Sciatic nerve (tissue), 2 donors: Measurements from ENCODE around the gene TAS2R30. TPM values are rescaled to one million over a fixed set of nuclear protein-coding genes. Genes with fewer than 3 reads are reported as not detected.

Experiments used
- ATAC-seq: fragments of 200-7000 bp; cut with Tn5 transposase; one replicate; pipeline ENCODE4 v1.9.1; 2020; ENCODE audit warnings: mild to moderate bottlenecking, moderate library complexity
- DNase-seq: peaks from one replicate; pipeline ENCODE4 v3.0.0-alpha.2; 2020; ENCODE audit warnings: low spot score
- intact Hi-C: fragments of 100-400 bp; cut with DNase I; formaldehyde crosslinking; loops from one replicate; pipeline ENCODE4 v1.14.2; 2022
- total RNA-seq: library from RNA; stranded (reverse); fragmentation: NEBNext Ultra II Directional; extraction: Animal tissue kit (Norgen Biotek cat#: 25700); gene quantifications from one replicate; pipeline ENCODE4 v1.2.1, GENCODE V29; 2021
- donor health status: DM: no; HTN: no; CAD: no.
- donor health status: DM: no; HTN: no; CAD: no.

Gene TAS2R30, protein sequence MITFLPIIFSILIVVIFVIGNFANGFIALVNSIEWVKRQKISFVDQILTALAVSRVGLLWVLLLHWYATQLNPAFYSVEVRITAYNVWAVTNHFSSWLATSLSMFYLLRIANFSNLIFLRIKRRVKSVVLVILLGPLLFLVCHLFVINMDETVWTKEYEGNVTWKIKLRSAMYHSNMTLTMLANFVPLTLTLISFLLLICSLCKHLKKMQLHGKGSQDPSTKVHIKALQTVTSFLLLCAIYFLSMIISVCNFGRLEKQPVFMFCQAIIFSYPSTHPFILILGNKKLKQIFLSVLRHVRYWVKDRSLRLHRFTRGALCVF
- 8.1 TPM for total RNA-seq

DNA sequence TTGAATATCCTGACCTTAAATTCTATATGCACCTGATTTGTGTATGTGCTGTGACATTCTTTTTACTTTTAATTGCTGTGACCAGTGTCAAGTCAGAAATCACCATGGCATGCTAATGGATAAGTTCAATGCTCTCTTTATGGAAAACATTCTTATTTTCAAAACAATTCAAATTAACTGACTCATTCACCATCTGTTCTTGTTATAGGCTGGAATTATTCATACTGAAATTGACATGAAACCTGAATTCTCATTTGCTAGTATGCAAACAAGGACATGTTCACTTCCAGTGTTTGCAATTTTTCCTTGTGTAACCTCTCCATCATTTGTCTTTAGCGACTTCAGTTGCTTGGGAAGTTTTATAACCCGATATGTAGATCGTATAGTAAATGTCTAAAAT is at the start of gene TAS2R30:
TSS of gene TAS2R30 (minus strand) at position 340 of the 400 bp plus-strand sequence. CDS start 400 bp downstream, outside the sequence.
- DNase-seq (no peak), ATAC-seq (no peak)
- intact Hi-C loops: no loop called here

DNA sequence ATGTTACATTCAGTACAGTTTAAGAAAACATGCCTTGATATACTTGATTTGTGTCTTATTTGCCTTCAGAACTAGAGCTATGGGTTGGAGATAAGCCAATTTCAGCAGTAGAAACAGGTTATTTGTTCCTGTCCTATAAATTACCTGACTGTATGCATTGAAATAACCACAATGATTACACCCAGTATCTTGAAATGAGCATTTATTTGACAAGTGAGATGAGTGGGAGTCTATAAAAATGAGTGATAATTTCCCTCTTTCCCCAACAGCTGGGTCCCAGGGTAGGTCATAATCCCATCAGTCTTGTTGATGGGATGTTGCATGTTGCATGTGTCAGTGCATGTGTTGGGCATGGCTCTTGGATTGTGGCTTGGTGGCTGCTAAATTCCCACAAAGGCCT is 48.6 kb upstream of the TAS2R30 start:
- no peak for DNase-seq
- no peak for ATAC-seq
- intact Hi-C loops: no loop called here

DNA sequence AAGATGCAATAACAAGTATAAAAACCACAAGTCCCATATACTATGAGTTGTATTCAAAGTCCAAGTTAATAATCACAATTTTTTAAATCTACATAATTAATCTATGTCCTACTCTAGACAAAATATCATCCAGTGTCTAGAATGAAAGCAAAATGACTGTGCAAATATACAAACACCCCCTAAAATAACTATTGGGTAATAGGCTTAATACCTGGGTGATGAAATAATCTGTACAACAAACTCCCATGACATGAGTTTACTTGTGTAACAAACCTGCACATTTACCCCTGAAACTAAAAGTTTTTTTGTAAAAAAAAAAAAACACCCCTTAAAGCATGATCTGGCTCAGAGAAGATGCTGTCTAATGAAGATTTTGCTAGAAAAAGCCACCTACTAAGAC is 48.1 kb upstream of the TAS2R30 start:
- DNase-seq (no peak), ATAC-seq (no peak)
- intact Hi-C loops: no loop called here

DNA sequence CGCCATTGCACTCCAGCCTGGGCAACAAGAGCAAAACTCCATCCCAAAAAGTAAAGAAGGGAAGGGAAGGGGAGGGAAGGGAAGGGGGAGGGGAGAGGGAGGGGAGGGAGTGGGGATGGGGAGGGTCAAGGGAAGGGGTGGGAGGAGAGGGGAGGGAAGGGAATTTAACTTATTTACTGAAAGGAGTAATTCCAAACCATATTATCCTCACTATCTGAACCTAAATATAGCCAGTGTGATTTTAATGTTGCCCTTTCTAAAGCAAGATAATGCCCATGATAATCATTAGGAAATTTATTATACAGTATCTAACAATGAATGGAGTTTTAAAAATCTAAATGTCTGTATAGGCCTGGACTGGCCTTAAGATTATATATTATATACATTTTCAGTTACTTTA is 43.8 kb upstream of the TAS2R30 start:
- intact Hi-C loops: no loop called here
- DNase-seq: no peak
- ATAC-seq: no peak

DNA sequence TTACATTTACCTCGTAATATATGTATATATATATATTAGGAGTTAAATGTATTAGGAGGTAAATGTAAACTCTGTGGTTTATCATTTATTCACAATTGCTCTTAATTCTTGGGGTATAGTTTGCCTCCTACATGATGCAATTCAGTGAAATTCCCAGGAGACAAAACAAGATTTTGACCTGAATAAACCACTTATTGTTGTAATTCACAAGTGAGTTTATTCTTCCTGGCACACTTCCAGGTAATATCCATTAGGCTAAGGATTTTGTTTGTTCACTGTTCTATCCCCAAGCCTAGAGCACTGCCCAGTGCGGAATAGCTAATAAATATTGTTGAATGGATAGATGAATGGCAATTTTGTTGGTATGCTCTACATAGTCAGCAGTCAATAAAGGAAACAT is 39.6 kb upstream of the TAS2R30 start:
- DNase-seq (no peak), ATAC-seq (no peak)
- intact Hi-C loops: no loop called here

DNA sequence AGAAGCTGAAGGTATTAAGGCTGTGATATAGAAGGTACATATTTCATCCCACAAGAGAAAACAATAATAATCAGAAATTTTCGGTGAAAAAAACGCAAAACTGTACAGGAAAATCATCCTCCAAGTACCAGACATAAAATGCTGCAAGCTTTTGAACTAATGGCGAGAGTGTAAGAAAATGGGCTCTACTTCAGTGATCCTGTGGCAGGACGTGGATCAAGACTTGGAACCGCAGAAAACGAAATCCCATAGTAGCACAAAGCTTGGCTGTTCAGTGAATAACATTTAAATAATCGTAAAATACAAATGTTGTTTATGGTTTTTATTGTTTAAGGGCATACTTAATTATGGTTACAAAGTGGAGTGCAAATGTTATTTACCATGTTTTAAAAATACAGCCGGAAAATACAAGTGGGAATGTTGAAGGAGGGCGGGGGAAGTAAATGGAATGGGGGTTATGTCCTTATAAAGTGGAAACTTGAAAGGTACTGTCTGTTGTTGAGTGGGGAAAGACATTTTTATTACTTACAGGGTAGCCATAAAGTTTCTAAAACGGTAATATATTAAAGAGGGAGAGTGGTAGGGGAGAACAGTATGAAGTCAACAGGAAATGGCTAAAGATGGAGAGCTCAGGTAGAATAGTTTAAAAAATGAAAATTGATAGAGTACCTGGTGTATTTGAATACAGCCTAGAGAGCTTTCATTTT is 37.7 kb upstream of the TAS2R30 start:
- ATAC-seq (no peak), DNase-seq (no peak)
- intact Hi-C loops: no loop called here

DNA sequence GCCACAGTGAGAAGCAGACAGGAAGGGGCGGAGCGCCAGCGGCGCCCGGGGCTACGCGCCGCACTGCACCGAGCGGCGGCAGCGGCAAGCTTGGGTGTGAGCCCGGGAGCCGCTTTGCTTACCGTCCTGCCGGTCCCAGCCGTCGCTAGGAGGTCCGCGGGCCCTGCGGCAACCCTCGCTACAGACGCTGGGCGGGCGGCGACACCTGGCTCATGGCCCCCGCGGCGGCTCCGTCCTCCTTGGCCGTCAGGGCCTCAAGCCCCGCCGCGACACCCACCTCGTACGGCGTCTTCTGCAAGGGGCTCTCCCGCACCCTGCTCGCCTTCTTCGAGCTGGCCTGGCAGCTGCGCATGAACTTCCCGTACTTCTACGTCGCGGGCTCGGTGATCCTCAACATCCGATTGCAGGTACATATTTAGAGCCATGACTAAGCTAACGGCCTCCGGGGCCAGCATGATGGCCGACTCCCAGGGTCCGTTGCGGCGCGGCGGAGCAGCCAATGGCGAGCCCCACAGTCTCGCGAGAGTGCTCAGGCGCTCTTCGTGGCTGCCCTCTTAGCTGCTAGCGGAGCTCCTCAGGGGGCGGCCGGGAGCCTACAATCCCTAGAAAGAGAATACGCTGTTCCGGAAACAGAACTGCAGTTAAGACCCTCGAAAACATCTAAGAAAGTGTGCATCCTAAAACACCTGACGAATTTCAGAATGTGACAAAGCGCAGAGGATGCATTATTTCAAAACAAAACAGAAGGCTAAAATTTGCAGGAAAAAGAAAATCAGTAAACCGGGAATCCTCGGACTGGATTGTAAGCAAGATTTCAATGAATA is 36.9 kb upstream of the TAS2R30 start, which contains the start of gene SMIM10L1:
TSS of gene SMIM10L1 (plus strand) at position 50 of the 824 bp plus-strand sequence. CDS start at position 213, 163 bp downstream.
- intact Hi-C loops: no loop called here
- peak; percentile 100 for ATAC-seq
- peak; percentile 94 for DNase-seq

DNA sequence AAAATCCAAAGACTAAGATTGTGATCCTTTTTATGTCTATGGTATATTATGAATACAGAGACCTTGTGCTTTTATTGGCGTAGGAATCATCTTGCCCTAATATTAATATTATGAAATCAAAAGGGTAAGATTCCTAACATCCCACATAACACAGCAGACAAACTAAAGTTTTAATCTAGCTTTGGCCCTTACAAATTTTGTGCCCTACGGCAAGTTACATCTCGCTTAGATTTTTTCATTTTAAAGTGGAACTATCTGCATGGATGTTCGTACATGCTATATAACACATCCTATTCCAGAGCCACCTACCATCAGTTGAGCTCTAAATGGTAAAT is 36.3 kb upstream of the TAS2R30 start:
- intact Hi-C loops: no loop called here
- ATAC-seq: no peak
- DNase-seq: no peak

DNA sequence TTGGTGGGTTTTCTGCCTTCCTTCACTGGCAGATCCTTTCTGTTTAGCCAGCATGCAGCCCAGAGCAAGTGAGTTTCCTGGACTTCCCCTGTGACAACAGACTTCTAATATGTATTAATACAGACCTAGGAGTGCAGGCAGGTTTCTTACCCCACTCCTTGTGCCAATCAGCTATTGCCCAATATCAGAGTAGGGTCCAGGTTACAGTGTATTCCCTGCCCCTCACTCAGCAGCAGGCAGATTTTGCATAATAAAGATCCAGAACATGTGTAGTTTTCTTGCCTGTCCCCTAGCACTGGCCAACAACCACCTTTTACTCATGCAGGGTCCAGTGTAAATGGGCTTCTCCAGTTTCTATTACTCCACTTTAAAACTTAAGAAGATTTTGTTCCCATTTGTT is 31.9 kb upstream of the TAS2R30 start:
- intact Hi-C loops: no loop called here
- ATAC-seq (no peak), DNase-seq (no peak)

DNA sequence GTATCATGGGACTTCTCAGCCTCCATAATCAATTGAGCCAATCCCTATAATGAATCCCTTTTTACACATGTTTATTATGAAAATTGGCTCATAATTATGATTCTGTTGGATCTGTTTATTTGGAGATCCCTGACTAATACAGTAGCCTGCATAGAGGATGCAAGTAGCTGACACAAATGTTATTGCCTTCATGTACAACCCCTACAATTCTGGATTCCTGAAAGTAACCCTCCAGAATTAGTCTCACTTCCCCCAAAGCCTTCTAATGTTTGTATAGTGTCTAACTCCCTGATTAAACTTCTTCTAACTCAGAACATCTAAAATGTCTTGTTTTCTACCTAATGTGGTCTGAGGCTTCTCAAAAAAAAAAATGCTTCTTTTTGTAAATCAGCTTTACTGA is 29.9 kb upstream of the TAS2R30 start:
- no peak for ATAC-seq
- intact Hi-C loops: no loop called here
- DNase-seq: no peak

DNA sequence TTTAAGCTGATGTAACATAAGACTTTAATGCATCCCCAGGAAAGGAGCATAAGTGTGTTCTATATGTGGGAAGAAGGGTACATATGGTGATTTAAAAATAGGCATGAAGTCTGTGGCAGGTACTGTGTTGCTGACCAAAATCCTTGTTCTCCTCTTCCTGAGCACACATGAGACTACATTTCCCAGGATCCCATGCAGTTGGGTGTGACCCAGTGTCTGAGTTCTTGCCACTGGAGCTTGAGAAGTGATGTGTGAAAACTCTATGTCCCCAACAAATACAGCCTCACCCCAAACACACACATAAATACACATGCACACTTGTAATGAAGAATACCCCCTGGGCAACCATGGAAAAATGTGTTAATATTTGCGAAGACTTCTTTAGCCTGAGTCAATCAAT is 28.1 kb upstream of the TAS2R30 start:
- no peak for ATAC-seq
- intact Hi-C loops: no loop called here
- no peak for DNase-seq

DNA sequence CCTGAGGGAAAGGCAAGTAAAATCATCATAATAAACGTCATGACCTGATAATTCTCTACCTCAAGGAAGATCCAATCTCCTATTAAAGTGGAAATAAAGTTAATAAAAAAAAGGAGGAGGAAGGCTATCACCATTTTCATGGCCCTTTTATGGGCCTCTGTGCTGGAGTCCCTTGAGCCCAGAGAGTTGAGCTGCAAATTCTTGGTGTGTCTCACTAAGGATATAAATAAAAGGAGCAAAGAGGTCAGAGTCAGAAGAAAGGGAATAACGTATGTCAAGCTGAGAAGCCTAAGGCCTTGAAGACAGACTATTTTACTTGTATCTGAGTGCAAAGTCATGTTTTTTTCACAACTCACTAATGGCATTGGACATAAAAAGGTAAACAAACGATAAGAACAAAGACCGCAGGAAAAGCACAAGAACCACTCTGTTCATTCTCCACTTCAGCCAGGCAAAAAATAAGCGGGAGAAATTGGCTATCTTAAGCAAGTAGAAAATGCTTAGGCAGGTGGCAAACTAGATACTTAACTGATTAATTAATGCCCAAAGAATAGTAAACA is 24.5 kb upstream of the TAS2R30 start:
- ATAC-seq: no peak

DNA sequence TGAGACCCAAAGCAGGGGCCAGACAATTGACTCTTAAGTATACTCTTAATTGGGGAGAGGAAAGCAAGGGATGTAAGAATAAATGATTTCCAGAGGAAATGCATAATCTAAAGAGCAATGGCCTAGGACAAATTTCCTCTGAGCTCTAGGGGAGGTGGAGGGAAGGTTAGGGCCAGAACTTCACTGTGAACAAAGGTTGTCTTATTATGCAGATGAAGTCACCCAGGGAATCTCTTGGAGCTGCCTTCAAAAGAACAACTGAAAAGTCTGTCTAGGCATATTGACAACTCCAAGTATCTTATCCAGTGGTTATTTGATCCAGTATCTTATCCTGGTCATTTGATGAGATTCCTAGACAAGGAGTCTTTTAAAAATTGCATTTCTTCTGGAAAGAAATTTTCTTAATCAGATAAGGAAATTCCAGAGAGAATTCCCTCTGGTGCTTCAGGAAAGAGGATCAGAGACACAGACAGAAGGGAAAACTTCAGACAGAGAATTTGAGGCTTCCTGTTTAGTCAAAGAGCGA is 20.0 kb upstream of the TAS2R30 start:
- intact Hi-C loops: no loop called here
- ATAC-seq (no peak), DNase-seq (no peak)

More for the DNA sequence above, 24.5 kb upstream of the TAS2R30 start:
- intact Hi-C loops: no loop called here
- no peak for DNase-seq

DNA sequence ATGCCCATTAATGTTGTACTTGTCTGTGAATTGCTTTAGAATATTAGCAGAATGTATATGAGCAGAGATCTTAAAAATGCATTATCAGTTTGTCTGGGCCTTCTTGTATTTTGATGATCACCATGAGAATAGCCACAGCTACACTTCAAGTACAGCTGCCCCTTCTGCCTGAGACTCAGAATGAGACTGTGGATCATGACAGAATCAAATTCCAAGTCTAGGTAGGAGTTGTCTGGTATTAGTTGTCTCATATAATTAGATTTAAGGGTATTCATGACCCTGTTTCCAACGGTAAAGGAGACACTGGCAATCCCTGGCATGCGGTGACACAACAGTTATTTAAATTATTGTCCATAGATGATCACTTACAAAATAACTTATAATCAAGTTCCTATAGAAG is 18.3 kb upstream of the TAS2R30 start:
- DNase-seq (no peak), ATAC-seq (no peak)
- intact Hi-C loops: no loop called here

DNA sequence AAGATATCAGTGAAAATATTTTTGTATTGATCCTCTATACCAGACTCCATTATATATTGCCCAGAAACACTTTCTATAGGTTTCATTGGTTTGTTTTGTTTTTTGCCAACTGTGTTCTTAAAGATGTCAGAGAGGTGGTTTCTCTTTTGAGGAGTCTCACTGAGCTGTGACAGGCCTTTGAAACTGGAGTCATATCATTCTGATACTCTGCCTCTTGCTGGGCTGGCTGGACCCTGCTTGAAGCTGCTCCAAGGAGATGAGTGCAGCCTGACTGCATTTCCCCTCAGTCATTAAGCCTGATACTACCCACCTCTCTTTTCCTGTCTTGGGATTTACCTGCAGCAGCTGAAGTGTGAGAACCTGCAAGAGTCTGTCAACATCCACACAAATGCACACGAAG is 16.4 kb upstream of the TAS2R30 start:
- no peak for DNase-seq
- no peak for ATAC-seq
- intact Hi-C loops: no loop called here

DNA sequence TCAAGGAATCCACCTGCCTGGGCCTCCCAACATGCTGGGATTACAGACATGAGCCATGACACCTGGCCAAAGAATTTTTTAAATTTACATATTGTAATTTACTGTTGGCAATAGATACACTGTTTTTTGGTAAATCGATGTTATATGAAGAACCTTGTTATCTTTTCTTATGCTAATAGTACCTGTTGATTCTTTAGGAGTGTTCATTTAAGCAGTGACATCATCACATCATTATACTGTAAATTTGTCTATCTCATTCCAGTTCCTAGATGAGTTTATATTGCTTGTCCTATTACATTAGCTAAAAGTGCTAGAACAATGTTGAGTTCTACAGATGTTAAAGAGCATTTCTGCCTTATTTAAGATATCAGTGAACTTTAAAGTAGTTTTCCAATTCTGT is 13.0 kb upstream of the TAS2R30 start:
- DNase-seq (no peak), ATAC-seq (no peak)
- intact Hi-C loops: no loop called here

DNA sequence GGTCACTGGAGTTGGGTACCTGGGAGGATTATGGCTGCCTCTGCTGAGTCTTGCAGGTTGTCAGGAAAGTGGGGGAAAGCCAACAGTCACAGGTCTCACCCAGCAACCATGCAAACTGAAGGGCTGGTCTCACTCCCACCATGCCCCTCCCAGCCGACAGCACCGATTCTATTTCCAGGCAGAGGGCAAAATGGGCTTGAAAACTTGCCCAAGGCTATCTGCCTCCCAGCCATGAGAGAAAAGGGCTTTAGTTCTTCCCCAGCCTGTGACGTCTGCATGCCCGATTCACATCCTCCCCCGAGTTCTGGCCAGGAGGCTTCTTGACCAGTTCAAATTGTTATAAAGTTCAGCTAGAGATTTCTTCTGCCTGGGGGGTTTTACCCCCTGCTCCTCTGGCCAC is 9.9 kb upstream of the TAS2R30 start:
- no peak for ATAC-seq
- intact Hi-C loops: no loop called here

DNA sequence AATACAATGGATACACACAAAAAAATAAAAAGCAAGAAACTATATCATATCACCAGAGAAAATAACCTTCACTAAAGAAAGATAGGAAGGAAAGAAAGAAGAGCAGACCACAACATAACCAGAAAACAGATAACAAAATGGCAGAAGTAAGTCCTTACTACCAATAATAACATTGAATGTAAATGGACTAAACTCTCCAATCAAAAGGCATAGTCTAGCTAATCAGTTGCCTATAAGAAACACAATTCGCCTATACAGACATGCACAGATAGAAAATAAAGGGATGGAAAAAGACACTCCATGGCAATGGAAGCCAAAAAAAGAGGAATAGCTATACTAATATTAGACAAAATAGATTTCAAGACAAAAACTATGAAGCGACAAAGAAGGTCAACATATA is 8.9 kb upstream of the TAS2R30 start:
- no peak for ATAC-seq

More for the DNA sequence above, 9.9 kb upstream of the TAS2R30 start:
- DNase-seq: no peak

DNA sequence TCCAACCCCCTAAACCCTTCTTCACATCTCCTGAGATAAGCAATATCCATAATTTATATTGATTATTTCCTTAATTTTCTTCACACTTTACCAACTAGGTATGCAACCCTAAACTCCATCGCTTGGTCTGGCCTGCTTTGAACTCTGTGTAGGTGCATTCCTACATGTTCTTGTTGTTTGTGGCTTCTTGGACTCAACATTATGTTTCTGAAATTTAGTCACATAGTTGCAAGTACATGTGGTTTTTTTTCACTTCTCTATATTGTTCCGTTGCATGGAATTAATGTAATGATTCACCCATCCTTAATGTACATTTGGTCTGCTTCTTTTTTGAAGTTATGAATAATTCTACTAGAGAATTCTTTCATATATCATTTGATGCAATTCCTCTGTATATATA is 1.6 kb upstream of the TAS2R30 start:
- intact Hi-C loops: no loop called here
- DNase-seq: no peak
- no peak for ATAC-seq

More for the DNA sequence above, 8.9 kb upstream of the TAS2R30 start:
- intact Hi-C loops: no loop called here
- no peak for DNase-seq
